WERI-Rb-1 (cell line): ENCODE data around the gene IRX6.

Experiments
- DNase-seq: peaks from one replicate; pipeline ENCODE4 v3.0.0-alpha.2; 2020
- H3K27ac ChIP-seq: fragments of 250-450 bp; sonication (Bioruptor Pico); 2 replicates; pipeline ENCODE4 v1.5.1; 2020; ENCODE audit warnings: mild to moderate bottlenecking, moderate library complexity
- H3K27me3 ChIP-seq: fragments of 250-450 bp; sonication (Bioruptor Pico); 2 replicates; pipeline ENCODE4 v1.5.1; 2021; ENCODE audit warnings: mild to moderate bottlenecking, low read depth, moderate library complexity; ENCODE audit not compliant: insufficient read depth, severe bottlenecking
- H3K36me3 ChIP-seq: fragments of 250-450 bp; sonication (Bioruptor Pico); 2 replicates; pipeline ENCODE4 v1.5.1; 2020; ENCODE audit warnings: mild to moderate bottlenecking, moderate library complexity
- H3K4me3 ChIP-seq: 2 replicates; pipeline ENCODE4 v1.5.1; 2011; ENCODE audit warnings: low read depth, mild to moderate bottlenecking, control low read depth, low read length
- H3K9me3 ChIP-seq: fragments of 250-450 bp; sonication (Bioruptor Pico); 2 replicates; pipeline ENCODE4 v1.5.1; 2021; ENCODE audit warnings: mild to moderate bottlenecking, moderate library complexity; ENCODE audit not compliant: severe bottlenecking
- TF ChIP-seq, protein P1 (sequence below): IDR thresholded peaks from 2 replicates; pipeline ENCODE4 v1.5.1; 2011; ENCODE audit warnings: low read depth, mild to moderate bottlenecking, control low read depth, inconsistent platforms, low read length

The IRX6 gene

DNA sequence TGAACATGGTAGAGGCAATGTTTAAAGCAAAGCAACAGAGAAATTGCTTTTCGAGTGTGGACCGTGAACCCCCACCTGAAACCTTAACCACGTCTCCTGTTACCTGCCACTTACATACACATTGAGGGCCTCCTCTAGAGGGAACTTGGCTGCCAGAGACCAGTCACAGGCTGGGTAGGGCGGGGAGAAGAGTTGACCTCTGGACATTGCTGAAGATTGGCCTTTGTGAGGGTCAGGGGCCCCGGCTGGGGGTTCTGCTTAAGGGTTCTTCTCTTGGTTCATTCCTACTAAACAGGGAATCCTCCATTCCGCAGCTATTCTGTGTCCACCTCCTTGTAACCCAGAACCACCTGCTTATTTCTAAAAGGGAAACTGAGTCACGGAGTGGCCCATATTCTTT lies 53.8 kb downstream of the IRX6 start:
- no peaks in the 10 kb centered on the region for H3K9me3 ChIP-seq
- TF ChIP-seq, protein P1, sequence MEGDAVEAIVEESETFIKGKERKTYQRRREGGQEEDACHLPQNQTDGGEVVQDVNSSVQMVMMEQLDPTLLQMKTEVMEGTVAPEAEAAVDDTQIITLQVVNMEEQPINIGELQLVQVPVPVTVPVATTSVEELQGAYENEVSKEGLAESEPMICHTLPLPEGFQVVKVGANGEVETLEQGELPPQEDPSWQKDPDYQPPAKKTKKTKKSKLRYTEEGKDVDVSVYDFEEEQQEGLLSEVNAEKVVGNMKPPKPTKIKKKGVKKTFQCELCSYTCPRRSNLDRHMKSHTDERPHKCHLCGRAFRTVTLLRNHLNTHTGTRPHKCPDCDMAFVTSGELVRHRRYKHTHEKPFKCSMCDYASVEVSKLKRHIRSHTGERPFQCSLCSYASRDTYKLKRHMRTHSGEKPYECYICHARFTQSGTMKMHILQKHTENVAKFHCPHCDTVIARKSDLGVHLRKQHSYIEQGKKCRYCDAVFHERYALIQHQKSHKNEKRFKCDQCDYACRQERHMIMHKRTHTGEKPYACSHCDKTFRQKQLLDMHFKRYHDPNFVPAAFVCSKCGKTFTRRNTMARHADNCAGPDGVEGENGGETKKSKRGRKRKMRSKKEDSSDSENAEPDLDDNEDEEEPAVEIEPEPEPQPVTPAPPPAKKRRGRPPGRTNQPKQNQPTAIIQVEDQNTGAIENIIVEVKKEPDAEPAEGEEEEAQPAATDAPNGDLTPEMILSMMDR = no peak
- no peak overlapping the region for H3K27ac ChIP-seq
- H3K4me3 ChIP-seq = no peak overlapping the region
- no peak for DNase-seq
- H3K27me3 ChIP-seq = no peaks in the 10 kb centered on the region
- no peaks in the 10 kb centered on the region for H3K36me3 ChIP-seq

DNA sequence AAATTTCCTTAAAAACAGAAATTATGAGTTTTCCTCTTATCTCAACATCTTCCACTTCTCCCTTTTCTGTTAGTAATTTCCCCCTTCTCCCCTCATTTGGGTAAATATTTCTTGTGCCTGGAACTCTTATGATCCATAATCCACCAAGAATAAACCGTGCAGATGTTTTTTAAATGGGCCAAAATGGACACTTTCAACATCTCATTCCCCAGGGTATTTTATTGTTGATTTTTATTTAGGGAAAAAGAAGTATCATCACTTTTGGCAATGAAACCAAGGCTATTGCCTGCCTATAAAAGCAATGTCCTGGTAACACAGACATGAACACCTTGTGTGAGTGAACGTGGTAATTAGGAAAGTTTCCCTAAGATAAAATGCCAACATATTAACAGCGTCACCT lies 54.6 kb downstream of the IRX6 start:
- H3K36me3 ChIP-seq = no peaks in the 10 kb centered on the region
- no peaks in the 10 kb centered on the region for H3K9me3 ChIP-seq
- no peak for DNase-seq
- TF ChIP-seq, protein P1 = no peak
- no peak overlapping the region for H3K4me3 ChIP-seq
- no peaks in the 10 kb centered on the region for H3K27me3 ChIP-seq
- H3K27ac ChIP-seq = no peak overlapping the region

DNA sequence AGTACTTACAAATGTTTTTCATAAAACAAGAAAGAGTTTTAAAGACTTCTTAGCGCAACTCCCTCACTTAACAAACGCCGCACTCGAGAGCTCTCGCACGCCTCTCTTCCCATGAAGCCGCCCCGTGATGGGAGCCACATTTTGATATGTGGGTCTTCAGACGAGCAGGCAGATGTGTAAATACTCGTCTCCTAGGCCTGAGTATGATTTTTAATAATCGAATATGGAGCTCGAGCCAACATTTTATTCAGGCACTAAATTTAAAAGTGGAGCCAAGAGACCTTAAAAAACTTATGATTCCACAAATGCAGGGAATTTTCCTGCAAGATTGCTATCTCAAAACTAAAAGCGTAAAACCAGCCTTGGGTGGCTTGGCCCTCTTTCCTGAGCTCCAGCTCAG lies 55.4 kb downstream of the IRX6 start:
- Histone ChIP-seq H3K4me3 (no peak overlapping the region), H3K27me3 (no peaks in the 10 kb centered on the region), H3K36me3 (no peaks in the 10 kb centered on the region), H3K9me3 (no peaks in the 10 kb centered on the region), H3K27ac (no peak overlapping the region)
- TF ChIP-seq, protein P1 = no peak
- DNase-seq = no peak

DNA sequence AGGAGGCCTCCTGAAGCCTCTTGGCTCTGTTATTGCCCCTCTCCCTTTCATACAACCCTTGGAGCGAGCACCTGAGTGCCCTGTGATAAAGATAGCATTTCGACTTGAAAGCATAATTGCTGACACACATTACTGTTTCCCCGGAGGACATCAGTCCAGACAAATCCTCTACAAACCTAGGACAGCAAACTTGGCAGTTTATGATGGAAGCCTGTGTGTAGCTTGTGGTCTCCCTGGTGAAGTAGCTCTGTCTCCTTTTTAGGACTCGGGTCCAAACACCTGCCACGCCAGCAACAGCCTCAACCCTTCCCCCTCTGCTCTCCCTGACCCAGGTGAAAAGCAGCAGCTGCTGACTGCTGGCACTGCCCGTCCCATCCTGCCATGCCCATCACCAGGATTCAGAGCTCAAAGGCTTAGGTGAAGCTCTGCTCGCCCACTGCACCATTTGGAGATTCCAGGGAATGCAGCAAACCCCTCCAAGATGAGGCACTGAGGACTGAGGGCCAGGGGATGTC lies 55.9 kb downstream of the IRX6 start:
- H3K27me3 ChIP-seq = no peaks in the 10 kb centered on the region
- H3K36me3 ChIP-seq = no peaks in the 10 kb centered on the region
- no peak for DNase-seq
- no peak overlapping the region for H3K4me3 ChIP-seq
- H3K27ac ChIP-seq = no peak overlapping the region
- TF ChIP-seq, protein P1 = no peak
- H3K9me3 ChIP-seq = no peaks in the 10 kb centered on the region
